ENCODE measurements around the gene SAMD5. TPM values are rescaled to one million over a fixed set of nuclear protein-coding genes. Genes with fewer than 3 reads are reported as not detected.

Gene SAMD5
- total RNA-seq, 1 donor from 2014 or later, result 0.06 TPM

DNA sequence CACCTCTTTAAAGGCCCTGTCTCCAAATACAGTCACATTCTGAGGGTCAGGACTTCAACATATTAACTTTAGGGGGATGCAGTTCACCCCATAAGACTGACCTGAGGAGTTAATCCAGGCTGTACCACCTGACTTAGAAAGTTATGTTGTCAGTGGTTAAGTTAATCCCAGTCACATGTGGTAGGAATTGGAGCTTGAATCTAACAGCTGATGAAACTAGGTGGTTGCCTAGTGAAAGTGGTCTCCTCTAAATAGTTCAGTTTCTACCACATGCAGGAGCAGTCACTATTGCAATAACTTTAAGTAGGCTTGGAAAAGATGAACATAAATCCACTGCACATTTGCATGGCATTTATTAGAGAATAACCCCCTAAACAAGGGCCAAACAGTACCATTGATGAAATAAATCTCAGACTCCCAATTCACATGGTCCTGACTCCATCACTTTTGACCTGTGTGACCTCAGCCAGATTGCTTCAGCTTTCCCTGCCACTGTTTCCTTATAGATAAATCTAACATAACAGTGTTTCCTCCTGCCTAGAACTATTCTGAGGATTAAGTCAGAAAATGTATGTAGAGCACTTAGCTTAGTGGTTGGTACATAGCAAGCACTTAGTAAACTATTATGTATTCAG lies 20.1 kb downstream of the SAMD5 start:
- Histone ChIP-seq H3F3A (ENCODE audit: low read depth) (no peaks in the 10 kb centered on the region), H3K9ac (no peak overlapping the region), H3K4me2 (no peak overlapping the region), H3K4me3 (no peak overlapping the region), H3K36me3 (no peaks in the 10 kb centered on the region), H4K20me1 (ENCODE audit: low read depth) (no peaks in the 10 kb centered on the region), H3K4me1 (no peaks in the 10 kb centered on the region), H2AFZ (replicated peaks) (no peak overlapping the region), H3K9me3 (ENCODE audit: low read depth) (no peaks in the 10 kb centered on the region), H3K27ac (no peak overlapping the region), H3K79me2 (ENCODE audit: low read depth) (no peaks in the 10 kb centered on the region), H3K27me3 (no peaks in the 10 kb centered on the region)
- Mint-ChIP-seq H3K27me3 (ENCODE audit: insufficient read depth, low read depth) (peaks cover 3% of the 10 kb centered on the region), H3K9me3 (peaks cover 5% of the 10 kb centered on the region), H3K36me3 (peaks cover 16% of the 10 kb centered on the region), H3K27ac (no peak overlapping the region), H3K4me1 (peaks cover 9% of the 10 kb centered on the region), H3K4me3 (no peak overlapping the region)
- DNase-seq (ENCODE audit: low spot score), result no peak
- TF ChIP-seq EZH2phosphoT487 (IDR thresholded peaks at IDR 0.05), result no peak
- no peak for TF ChIP-seq CTCF (IDR thresholded peaks at IDR 0.05)
- TF ChIP-seq EZH2 (IDR thresholded peaks at IDR 0.05), result no peak

- no peak overlapping the region for H2AFZ ChIP-seq (replicated peaks)
- H3F3A ChIP-seq (ENCODE audit: low read depth), result no peaks in the 10 kb centered on the region
- peaks cover 13% of the 10 kb centered on the region for H3K4me1 Mint-ChIP-seq
- no peaks in the 10 kb centered on the region for H3K27me3 ChIP-seq
- DNase-seq (ENCODE audit: low spot score), result no peak
- peaks cover 15% of the 10 kb centered on the region for H3K36me3 Mint-ChIP-seq
- no peak overlapping the region for H3K9ac ChIP-seq
- H4K20me1 ChIP-seq (ENCODE audit: low read depth), result no peaks in the 10 kb centered on the region
- peaks cover 3% of the 10 kb centered on the region for H3K9me3 Mint-ChIP-seq
- H3K36me3 ChIP-seq, result no peaks in the 10 kb centered on the region
- H3K4me3 Mint-ChIP-seq, result no peak overlapping the region
- TF ChIP-seq EZH2 (IDR thresholded peaks at IDR 0.05), result no peak
- TF ChIP-seq CTCF (IDR thresholded peaks at IDR 0.05), result no peak
- no peak for TF ChIP-seq EZH2phosphoT487 (IDR thresholded peaks at IDR 0.05)
- H3K4me2 ChIP-seq, result no peak overlapping the region
- H3K27me3 Mint-ChIP-seq (ENCODE audit: insufficient read depth, low read depth), result peaks cover 6% of the 10 kb centered on the region
- no peak overlapping the region for H3K27ac Mint-ChIP-seq
- no peak overlapping the region for H3K4me3 ChIP-seq
- H3K4me1 ChIP-seq, result no peaks in the 10 kb centered on the region
- H3K27ac ChIP-seq, result no peak overlapping the region
- no peaks in the 10 kb centered on the region for H3K9me3 ChIP-seq (ENCODE audit: low read depth)
- H3K79me2 ChIP-seq (ENCODE audit: low read depth), result no peaks in the 10 kb centered on the region
These were observed 21.9 kb downstream of the SAMD5 start for GRCh38 chr6:147530132-147531060.

DNA sequence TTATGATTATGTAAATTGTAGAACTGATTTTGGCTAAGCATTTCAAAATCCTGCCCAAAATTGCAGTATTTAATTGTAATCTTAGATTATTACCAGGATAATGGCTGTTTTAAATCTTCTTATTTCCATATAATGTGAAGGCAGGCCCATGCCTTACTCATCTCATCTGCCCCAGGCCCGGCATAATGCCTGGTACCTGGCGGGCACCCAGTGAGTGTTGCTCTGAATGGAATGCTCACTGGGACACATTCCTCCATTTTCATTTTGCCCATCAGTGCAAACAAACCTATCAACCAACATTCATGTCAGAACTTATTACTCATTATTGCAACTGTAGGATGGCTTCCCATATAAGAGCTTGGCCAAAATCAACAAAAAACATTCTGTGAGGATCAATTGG lies 22.8 kb downstream of the SAMD5 start:
- H3K36me3 Mint-ChIP-seq, result peaks cover 16% of the 10 kb centered on the region
- H3K4me3 Mint-ChIP-seq, result no peak overlapping the region
- no peak overlapping the region for H3K27ac ChIP-seq
- DNase-seq (ENCODE audit: low spot score), result no peak
- H3F3A ChIP-seq (ENCODE audit: low read depth), result no peaks in the 10 kb centered on the region
- H4K20me1 ChIP-seq (ENCODE audit: low read depth), result no peaks in the 10 kb centered on the region
- no peak overlapping the region for H3K4me2 ChIP-seq
- no peak overlapping the region for H2AFZ ChIP-seq (replicated peaks)
- H3K4me1 ChIP-seq, result no peaks in the 10 kb centered on the region
- H3K36me3 ChIP-seq, result no peaks in the 10 kb centered on the region
- TF ChIP-seq EZH2phosphoT487 (IDR thresholded peaks at IDR 0.05), result no peak
- no peak for TF ChIP-seq CTCF (IDR thresholded peaks at IDR 0.05)
- TF ChIP-seq EZH2 (IDR thresholded peaks at IDR 0.05), result no peak
- H3K27ac Mint-ChIP-seq, result no peak overlapping the region
- H3K27me3 Mint-ChIP-seq (ENCODE audit: insufficient read depth, low read depth), result peaks cover 6% of the 10 kb centered on the region
- no peaks in the 10 kb centered on the region for H3K9me3 ChIP-seq (ENCODE audit: low read depth)
- H3K4me3 ChIP-seq, result no peak overlapping the region
- peaks cover 6% of the 10 kb centered on the region for H3K9me3 Mint-ChIP-seq
- no peak overlapping the region for H3K9ac ChIP-seq
- peaks cover 13% of the 10 kb centered on the region for H3K4me1 Mint-ChIP-seq
- H3K27me3 ChIP-seq, result no peaks in the 10 kb centered on the region
- no peaks in the 10 kb centered on the region for H3K79me2 ChIP-seq (ENCODE audit: low read depth)

Data from neural progenitor cell (in vitro differentiated cells).